Cardiac muscle cell (in vitro differentiated cells and primary cell): ENCODE results near the gene CHST11. TPM values are rescaled to one million over a fixed set of nuclear protein-coding genes. Genes with fewer than 3 reads are reported as not detected.
A peak's percentile ranks its signal among the peaks of the same experiment; 100 is the strongest.
"Not testable (repeated sequence)": the region's sequence is repeated elsewhere in the genome, so short reads cannot be mapped to it uniquely, and the experiment has no call there.

ENCODE experiments used
- DNase-seq, 2 donors: peaks; one replicate each; pipeline versions ENCODE4 v3.0.0 to v3.0.0-alpha.2; 2010 to 2017; ENCODE audit warnings: low read depth in 1 of 2, low spot score in 1 of 2
- H3K27ac ChIP-seq: fragments of 200-600 bp; sonication (generic); 2 replicates; pipeline ENCODE4 v1.5.1; 2016
- H3K27me3 ChIP-seq: fragments of 200-600 bp; sonication (generic); 2 replicates; pipeline ENCODE4 v1.6.0; 2016; ENCODE audit warnings: control low read depth
- H3K36me3 ChIP-seq: fragments of 200-600 bp; sonication (generic); 2 replicates; pipeline ENCODE4 v1.5.1; 2016; ENCODE audit warnings: control low read depth
- H3K4me1 ChIP-seq: fragments of 200-600 bp; sonication (generic); 2 replicates; pipeline ENCODE4 v1.8.1; 2017; ENCODE audit warnings: low read depth, mild to moderate bottlenecking, mixed run types
- H3K4me3 ChIP-seq: fragments of 200-600 bp; sonication (generic); 2 replicates; pipeline ENCODE4 v1.5.1; 2016; ENCODE audit warnings: mild to moderate bottlenecking
- H3K9me3 ChIP-seq: fragments of 200-600 bp; sonication (generic); 2 replicates; pipeline ENCODE4 v1.5.1; 2017; ENCODE audit warnings: low read depth, mild to moderate bottlenecking, control low read depth
- CTCF ChIP-seq: IDR thresholded peaks from 2 replicates; pipeline ENCODE4 v1.5.1; 2012; ENCODE audit warnings: low read depth, mild to moderate bottlenecking, low read length
- polyA plus RNA-seq: library from polyadenylated mRNA; unstranded; fragments of >200 nt; fragmentation: Nextera tagmentation; extraction: Ambion mirVana; gene quantifications from 2 replicates; pipeline ENCODE4 v1.2.1, GENCODE V29; 2016
- total RNA-seq: library from RNA; depleted of rRNA; stranded (reverse); fragments of >200 nt; gene quantifications from 2 replicates; pipeline ENCODE4 v1.2.3, GENCODE V29; 2016

Gene CHST11
- total and polyA plus RNA-seq, 2 experiments from 2014 or later: 24.2 to 39.8 TPM

DNA sequence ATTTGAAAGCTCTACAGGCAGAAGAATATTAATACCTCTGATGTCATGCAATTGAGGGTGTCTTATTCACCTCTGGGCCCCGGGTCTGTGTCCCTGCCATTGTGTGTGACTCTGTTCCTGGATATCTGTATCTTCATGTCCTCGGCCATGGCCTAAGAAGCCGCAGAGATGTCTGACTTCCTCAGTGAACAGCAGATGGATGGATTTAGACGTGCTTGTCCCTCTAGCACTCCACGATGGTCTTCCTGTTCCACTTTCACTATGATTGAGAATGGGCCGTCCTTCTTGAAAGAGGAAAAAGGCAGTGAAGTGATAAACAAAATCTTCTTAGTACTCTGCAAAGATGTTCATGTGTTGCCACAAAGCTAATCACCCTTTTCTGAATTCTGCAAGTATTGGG, 283.9 kb downstream of the CHST11 start:
- Histone ChIP-seq H3K27ac (no peak overlapping the region), H3K36me3 (no peaks in the 10 kb centered on the region), H3K9me3 (no peaks in the 10 kb centered on the region), H3K4me3 (no peak overlapping the region), H3K27me3 (no peaks in the 10 kb centered on the region), H3K4me1 (no peaks in the 10 kb centered on the region)
- DNase-seq: no peak
- no peak for TF ChIP-seq CTCF

DNA sequence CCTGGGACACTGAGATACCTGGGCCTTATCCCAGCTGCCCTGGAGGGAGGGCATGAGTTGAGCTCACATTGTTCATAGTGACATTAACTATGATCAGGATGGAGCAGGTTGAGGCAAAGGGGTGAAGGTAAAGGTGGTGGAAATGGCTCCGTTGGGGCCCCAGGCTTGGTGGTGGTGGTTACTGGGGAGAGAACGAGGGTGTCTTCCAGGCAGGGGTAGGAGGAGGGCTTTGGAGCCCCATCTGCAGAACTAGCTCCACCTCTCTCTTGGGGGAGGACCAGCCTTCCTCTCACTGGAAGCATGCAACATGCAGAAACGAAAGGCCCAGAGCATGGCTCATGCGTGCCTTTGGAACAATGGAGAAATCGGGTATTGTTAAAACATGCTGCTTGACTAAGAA, 284.3 kb downstream of the CHST11 start:
- H3K36me3 ChIP-seq: no peaks in the 10 kb centered on the region
- H3K4me1 ChIP-seq: no peaks in the 10 kb centered on the region
- H3K9me3 ChIP-seq: no peaks in the 10 kb centered on the region
- no peaks in the 10 kb centered on the region for H3K27me3 ChIP-seq
- no peak for TF ChIP-seq CTCF
- no peak for DNase-seq
- no peak overlapping the region for H3K27ac ChIP-seq
- H3K4me3 ChIP-seq: no peak overlapping the region

DNA sequence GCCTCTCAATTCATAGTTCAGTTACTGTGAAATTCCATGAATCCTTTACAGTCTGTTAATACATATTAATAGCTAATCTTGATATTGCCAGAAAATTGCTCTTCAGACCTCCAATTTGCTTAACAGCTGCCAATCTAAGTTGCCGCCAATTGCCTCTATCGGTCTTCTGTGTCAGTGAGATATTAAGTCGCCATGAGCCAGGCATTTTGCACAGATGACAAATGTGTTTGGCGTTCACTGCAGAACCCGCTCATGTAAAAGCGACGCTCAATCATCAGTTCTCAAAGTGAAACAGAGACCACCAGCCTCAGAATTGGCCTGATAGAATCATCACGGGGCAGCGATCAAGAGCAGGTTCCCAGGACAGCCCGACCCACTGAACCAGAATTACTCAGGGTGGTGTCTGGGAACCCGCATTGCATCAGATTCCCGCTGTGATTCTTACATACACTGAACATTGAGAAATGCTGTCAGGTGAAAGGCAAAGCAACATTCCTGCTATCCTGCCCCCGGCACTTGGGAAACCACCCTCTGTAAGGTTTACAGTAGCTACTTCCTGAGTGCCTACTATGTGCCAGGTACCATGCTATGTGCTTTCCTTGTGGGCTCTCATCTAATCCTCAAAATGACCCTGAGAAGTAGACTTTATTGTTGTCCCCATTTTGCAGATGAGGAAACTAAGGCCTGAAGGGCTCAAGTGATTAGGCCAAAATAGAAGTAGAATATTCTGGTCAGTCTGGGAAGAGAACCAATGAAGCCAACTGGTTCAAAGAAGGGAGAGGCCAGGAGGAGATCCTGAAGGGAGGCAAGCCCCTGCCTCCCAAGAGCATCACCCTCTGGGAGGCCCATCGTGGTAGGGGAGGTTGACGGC, 285.0 kb downstream of the CHST11 start:
- no peaks in the 10 kb centered on the region for H3K27me3 ChIP-seq
- H3K4me3 ChIP-seq: no peak overlapping the region
- no peak for TF ChIP-seq CTCF
- no peaks in the 10 kb centered on the region for H3K9me3 ChIP-seq
- no peaks in the 10 kb centered on the region for H3K4me1 ChIP-seq
- H3K27ac ChIP-seq: no peak overlapping the region
- DNase-seq: peak in 1 of 2 donors; percentile 12
- H3K36me3 ChIP-seq: no peaks in the 10 kb centered on the region

DNA sequence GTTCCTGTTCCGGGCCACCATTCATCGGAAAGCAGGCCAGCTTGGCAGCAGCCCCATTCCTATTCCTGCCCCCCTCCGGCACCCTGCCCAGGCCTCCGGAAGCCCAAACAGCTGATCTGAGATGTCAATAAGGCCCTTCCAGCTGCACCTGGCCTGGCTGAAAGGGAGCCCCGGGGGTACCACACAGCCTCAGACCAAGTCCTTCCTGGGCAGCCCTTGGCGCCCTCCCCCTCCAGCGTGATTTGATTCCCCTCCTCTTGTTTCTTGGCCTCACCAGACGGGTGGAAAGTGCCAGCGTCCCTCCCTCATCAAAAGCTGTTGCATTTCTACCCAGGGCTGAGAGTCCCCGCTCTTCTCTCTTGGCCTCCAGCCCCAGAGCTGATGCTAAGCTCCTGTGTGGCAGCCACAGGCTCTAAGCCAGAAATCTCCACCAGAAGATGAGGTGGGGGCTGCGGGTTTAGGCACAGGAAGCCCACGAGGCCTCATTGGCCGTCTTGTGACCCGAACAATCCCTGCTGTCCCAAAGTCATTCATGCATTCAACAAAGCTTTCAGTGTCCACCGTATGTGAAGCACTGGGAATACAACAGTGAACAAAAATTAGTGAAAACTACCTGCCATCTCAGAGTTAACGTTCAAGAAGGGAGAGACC, 285.9 kb downstream of the CHST11 start:
- Histone ChIP-seq H3K27me3 (no peaks in the 10 kb centered on the region), H3K27ac (no peak overlapping the region), H3K9me3 (no peaks in the 10 kb centered on the region), H3K4me3 (no peak overlapping the region), H3K36me3 (no peaks in the 10 kb centered on the region), H3K4me1 (no peaks in the 10 kb centered on the region)
- DNase-seq: no peak
- no peak for TF ChIP-seq CTCF

- H3K27ac ChIP-seq: no peak overlapping the region
- no peak for DNase-seq
- H3K9me3 ChIP-seq: no peaks in the 10 kb centered on the region
- no peak overlapping the region for H3K4me3 ChIP-seq
- no peaks in the 10 kb centered on the region for H3K4me1 ChIP-seq
- H3K36me3 ChIP-seq: no peaks in the 10 kb centered on the region
- no peak for TF ChIP-seq CTCF
- no peaks in the 10 kb centered on the region for H3K27me3 ChIP-seq
Measured at GRCh38 chr12:104743202-104743580, 286.4 kb downstream of the CHST11 start.

- DNase-seq, H3K27ac ChIP-seq, H3K4me1 ChIP-seq, H3K36me3 ChIP-seq, H3K4me3 ChIP-seq, H3K27me3 ChIP-seq, H3K9me3 ChIP-seq: not testable (repeated sequence)
Measured at GRCh38 chr12:104743753-104744548, 287.2 kb downstream of the CHST11 start.
